HEK293 (cell line): Measurements from ENCODE around the gene CAMK2D.

ENCODE experiments used
- CTCF ChIA-PET: fragments of 350-600 bp; formaldehyde crosslinking; extraction: SDS; loops from one replicate; lab custom pipeline; 2021; ENCODE audit warnings: antibody characterized with exemption; lab: Yijun Ruan, JAX
- POLR2A ChIA-PET: fragments of 300-600 bp; formaldehyde crosslinking; extraction: SDS; loops from one replicate; lab custom pipeline; 2020; ENCODE audit warnings: antibody characterized with exemption, inconsistent platforms; lab: Yijun Ruan, JAX
- H3K27ac ChIP-seq: fragments of 200-500 bp; sonication (Bioruptor generic); 2 replicates; pipeline ENCODE4 v1.5.1; 2014; ENCODE audit warnings: low read depth, low read length, control low read depth, inconsistent platforms; ENCODE audit errors: extremely low read depth
- H3K36me3 ChIP-seq, 2 experiments: fragments of 200-500 bp in 1 of 2; sonication (Bioruptor generic) in 1 of 2; 1 replicate in 1 of 2; 2 replicates in 1 of 2; pipeline ENCODE4 v1.5.1; 2014 to 2017; ENCODE audit warnings: inconsistent platforms in 2 of 2, low read length in 2 of 2; ENCODE audit not compliant: control insufficient read depth in 2 of 2, insufficient read depth in 1 of 2
- H3K4me1 ChIP-seq: fragments of 200-500 bp; sonication (Bioruptor generic); 2 replicates; pipeline ENCODE4 v1.5.1; 2014; ENCODE audit warnings: mild to moderate bottlenecking, low read length, inconsistent platforms; ENCODE audit not compliant: control insufficient read depth, insufficient read depth
- H3K4me3 ChIP-seq: 2 replicates; pipeline ENCODE4 v1.5.1; 2011; ENCODE audit warnings: low read depth, mild to moderate bottlenecking, control low read depth, low read length, moderate library complexity
- H3K9me3 ChIP-seq: fragments of 200-500 bp; sonication (Bioruptor generic); 2 replicates; pipeline ENCODE4 v1.5.1; 2014; ENCODE audit warnings: low read depth, low read length, inconsistent platforms; ENCODE audit not compliant: control insufficient read depth, insufficient read depth
- KLF7 ChIP-seq: fragments of 450-650 bp; formaldehyde crosslinking; IDR thresholded peaks from 2 replicates; pipeline ENCODE4 v1.5.1; 2016; ENCODE audit warnings: missing biosample characterization, missing genetic modification characterization, borderline replicate concordance
- RBAK ChIP-seq: fragments of 450-650 bp; formaldehyde crosslinking; IDR thresholded peaks from 2 replicates; pipeline ENCODE4 v1.5.1; 2016; ENCODE audit warnings: missing biosample characterization, missing genetic modification characterization
- SCRT2 ChIP-seq: fragments of 450-650 bp; formaldehyde crosslinking; IDR thresholded peaks from 2 replicates; pipeline ENCODE4 v1.5.1; 2016; ENCODE audit warnings: missing biosample characterization, missing genetic modification characterization
- TRIM28 ChIP-seq: IDR thresholded peaks from 2 replicates; pipeline ENCODE4 v1.6.1; 2011; ENCODE audit warnings: low read length, control low read depth, borderline replicate concordance
- ZBTB21 ChIP-seq: fragments of 450-650 bp; formaldehyde crosslinking; IDR thresholded peaks from 2 replicates; pipeline ENCODE4 v1.5.1; 2017; ENCODE audit warnings: missing biosample characterization, missing genetic modification characterization
- ZBTB48 ChIP-seq: fragments of 450-650 bp; formaldehyde crosslinking; IDR thresholded peaks from 2 replicates; pipeline ENCODE4 v1.5.1; 2016; ENCODE audit warnings: missing biosample characterization, missing genetic modification characterization
- ZBTB8A ChIP-seq: fragments of 450-650 bp; formaldehyde crosslinking; IDR thresholded peaks from 2 replicates; pipeline ENCODE4 v1.5.1; 2016; ENCODE audit warnings: missing biosample characterization, missing genetic modification characterization
- ZFHX2 ChIP-seq: fragments of 450-650 bp; formaldehyde crosslinking; conservative IDR thresholded peaks from 2 replicates; pipeline ENCODE4 v1.5.1; 2016; ENCODE audit warnings: missing biosample characterization, missing genetic modification characterization
- ZFP37 ChIP-seq: fragments of 450-650 bp; formaldehyde crosslinking; IDR thresholded peaks from 2 replicates; pipeline ENCODE4 v1.5.1; 2016; ENCODE audit warnings: missing biosample characterization, missing genetic modification characterization
- ZNF132 ChIP-seq: fragments of 450-650 bp; formaldehyde crosslinking; IDR thresholded peaks from 2 replicates; pipeline ENCODE4 v1.5.1; 2017; ENCODE audit warnings: missing biosample characterization, missing genetic modification characterization, borderline replicate concordance
- ZNF169 ChIP-seq: fragments of 450-650 bp; formaldehyde crosslinking; IDR thresholded peaks from 2 replicates; pipeline ENCODE4 v1.5.1; 2016; ENCODE audit warnings: missing biosample characterization, missing genetic modification characterization
- ZNF324 ChIP-seq: fragments of 450-650 bp; formaldehyde crosslinking; IDR thresholded peaks from 2 replicates; pipeline ENCODE4 v1.5.1; 2016; ENCODE audit warnings: missing biosample characterization, missing genetic modification characterization
- ZNF335 ChIP-seq: fragments of 450-650 bp; formaldehyde crosslinking; conservative IDR thresholded peaks from 2 replicates; pipeline ENCODE4 v1.5.1; 2016; ENCODE audit warnings: missing biosample characterization, missing genetic modification characterization
- ZNF391 ChIP-seq: fragments of 450-650 bp; formaldehyde crosslinking; IDR thresholded peaks from 2 replicates; pipeline ENCODE4 v1.5.1; 2016; ENCODE audit warnings: low read depth, missing biosample characterization, missing genetic modification characterization, borderline replicate concordance
- ZNF48 ChIP-seq: fragments of 450-650 bp; formaldehyde crosslinking; IDR thresholded peaks from 2 replicates; pipeline ENCODE4 v1.5.1; 2016; ENCODE audit warnings: missing biosample characterization, missing genetic modification characterization
- ZNF514 ChIP-seq: fragments of 450-650 bp; formaldehyde crosslinking; IDR thresholded peaks from 2 replicates; pipeline ENCODE4 v1.5.1; 2016; ENCODE audit warnings: missing biosample characterization, missing genetic modification characterization
- ZNF544 ChIP-seq: fragments of 450-650 bp; formaldehyde crosslinking; IDR thresholded peaks from 2 replicates; pipeline ENCODE4 v1.5.0; 2017; ENCODE audit warnings: missing biosample characterization, missing genetic modification characterization
- ZNF626 ChIP-seq: fragments of 450-650 bp; sonication (Bioruptor Pico); formaldehyde crosslinking; IDR thresholded peaks from 2 replicates; pipeline ENCODE4 v1.5.1; 2018; ENCODE audit warnings: missing biosample characterization, missing genetic modification characterization, inconsistent platforms
- ZNF660 ChIP-seq: fragments of 450-650 bp; IDR thresholded peaks from 2 replicates; pipeline ENCODE4 v1.5.1; 2018; ENCODE audit warnings: missing biosample characterization, mild to moderate bottlenecking, missing genetic modification characterization
- ZNF692 ChIP-seq: fragments of 450-650 bp; formaldehyde crosslinking; IDR thresholded peaks from 2 replicates; pipeline ENCODE4 v1.5.1; 2016; ENCODE audit warnings: missing biosample characterization, missing genetic modification characterization
- ZNF830 ChIP-seq: fragments of 450-650 bp; IDR thresholded peaks from 2 replicates; pipeline ENCODE4 v1.5.0; 2018; ENCODE audit warnings: missing biosample characterization, missing genetic modification characterization, low read depth, mild to moderate bottlenecking, moderate library complexity
- TF ChIP-seq, protein P1 (sequence below): fragments of 450-650 bp; formaldehyde crosslinking; IDR thresholded peaks from 2 replicates; pipeline ENCODE4 v1.5.1; 2017; ENCODE audit warnings: missing biosample characterization, missing genetic modification characterization
- TF ChIP-seq, protein P2 (sequence below): fragments of 450-650 bp; formaldehyde crosslinking; conservative IDR thresholded peaks from 2 replicates; pipeline ENCODE4 v1.5.1; 2016; ENCODE audit warnings: low read depth, missing biosample characterization, missing genetic modification characterization
- TF ChIP-seq, protein P3 (sequence below): fragments of 450-650 bp; formaldehyde crosslinking; IDR thresholded peaks from 2 replicates; pipeline ENCODE4 v1.5.1; 2016; ENCODE audit warnings: missing biosample characterization, missing genetic modification characterization

The CAMK2D gene

DNA sequence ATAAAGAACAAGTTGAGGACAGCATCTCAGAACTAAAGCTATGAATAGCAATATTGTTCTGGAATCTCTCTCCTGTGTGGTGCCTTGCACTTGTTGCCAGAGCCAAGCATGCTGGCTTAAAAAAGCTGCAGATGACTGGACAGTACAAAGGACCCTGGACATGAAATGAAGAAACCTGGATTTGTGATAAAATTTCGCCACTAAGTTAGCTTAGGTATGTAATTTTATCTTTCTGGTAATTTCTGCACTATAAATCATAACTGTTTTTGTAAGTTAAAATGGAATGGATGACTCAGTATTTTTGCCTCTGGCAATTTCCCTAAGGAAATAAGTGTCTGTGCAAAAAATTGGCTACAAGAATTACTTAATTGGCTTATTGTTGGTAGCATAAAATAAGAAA lies 317.2 kb downstream of the CAMK2D start:
- H3K36me3 ChIP-seq, result no peaks in the 10 kb centered on the region
- no peaks in the 10 kb centered on the region for H3K4me1 ChIP-seq
- H3K27ac ChIP-seq, result no peak overlapping the region
- ChIA-PET CTCF (interaction anchor here (1.6 kb wide), 1 partner anchor 9 kb away, joined by 3 read pairs; no protein-coding TSS in a partner anchor), POLR2A (no interaction called here)
- H3K9me3 ChIP-seq, result no peaks in the 10 kb centered on the region
- H3K4me3 ChIP-seq, result no peak overlapping the region
- TF ChIP-seq SCRT2 (tag by site-specific recombination) (peak; percentile 28; the same call in 1 of the 2 replicates), ZNF48 (tag by site-specific recombination) (no peak), ZNF132 (tag by site-specific recombination) (no peak)
- TF ChIP-seq, protein P1, sequence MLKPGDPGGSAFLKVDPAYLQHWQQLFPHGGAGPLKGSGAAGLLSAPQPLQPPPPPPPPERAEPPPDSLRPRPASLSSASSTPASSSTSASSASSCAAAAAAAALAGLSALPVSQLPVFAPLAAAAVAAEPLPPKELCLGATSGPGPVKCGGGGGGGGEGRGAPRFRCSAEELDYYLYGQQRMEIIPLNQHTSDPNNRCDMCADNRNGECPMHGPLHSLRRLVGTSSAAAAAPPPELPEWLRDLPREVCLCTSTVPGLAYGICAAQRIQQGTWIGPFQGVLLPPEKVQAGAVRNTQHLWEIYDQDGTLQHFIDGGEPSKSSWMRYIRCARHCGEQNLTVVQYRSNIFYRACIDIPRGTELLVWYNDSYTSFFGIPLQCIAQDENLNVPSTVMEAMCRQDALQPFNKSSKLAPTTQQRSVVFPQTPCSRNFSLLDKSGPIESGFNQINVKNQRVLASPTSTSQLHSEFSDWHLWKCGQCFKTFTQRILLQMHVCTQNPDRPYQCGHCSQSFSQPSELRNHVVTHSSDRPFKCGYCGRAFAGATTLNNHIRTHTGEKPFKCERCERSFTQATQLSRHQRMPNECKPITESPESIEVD (tag by site-specific recombination), result 0 out of 2 replicates have a peak, but pooled peaks have one; percentile 11

DNA sequence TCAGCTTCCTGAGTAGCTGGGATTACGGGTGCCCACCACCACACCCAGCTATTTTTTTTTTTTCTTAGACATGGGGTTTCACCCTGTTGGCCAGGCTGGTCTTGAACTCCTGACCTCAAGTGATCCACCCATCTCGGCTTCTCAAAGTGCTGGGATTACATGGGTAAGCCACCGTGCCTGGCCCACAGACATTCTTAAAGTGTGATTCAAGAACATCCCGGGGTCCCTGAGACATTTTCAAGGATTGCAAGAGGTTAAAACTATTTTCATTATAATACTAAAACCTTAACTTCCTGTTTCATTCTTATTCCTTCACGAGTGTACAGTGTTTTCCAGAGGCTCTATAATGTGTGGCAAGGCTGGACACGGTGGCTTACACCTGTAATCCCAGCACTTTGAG lies 318.7 kb downstream of the CAMK2D start:
- ChIA-PET CTCF (interaction anchor here (0.8 to 1.6 kb wide), 2 partner anchors 10 to 608 kb away, joined by 3 read pairs; no protein-coding TSS in a partner anchor), POLR2A (no interaction called here)
- Histone ChIP-seq H3K36me3 (no peaks in the 10 kb centered on the region), H3K4me3 (no peak overlapping the region), H3K4me1 (no peaks in the 10 kb centered on the region), H3K27ac (no peak overlapping the region), H3K9me3 (no peaks in the 10 kb centered on the region)
- TF ChIP-seq ZFHX2 (tag by site-specific recombination), result no peak
- TF ChIP-seq ZNF544 (tag by site-specific recombination), result no peak
- TF ChIP-seq ZNF48 (tag by site-specific recombination), result no peak
- TF ChIP-seq ZBTB21 (tag by site-specific recombination), result no peak
- TF ChIP-seq ZNF830 (tag by site-specific recombination), result no peak
- no peak for TF ChIP-seq ZNF514 (tag by site-specific recombination)
- no peak for TF ChIP-seq ZNF324
- no peak for TF ChIP-seq ZFP37 (tag by site-specific recombination)
- TF ChIP-seq ZNF626 (tag by site-specific recombination), result no peak
- TF ChIP-seq ZBTB48, result no peak
- no peak for TF ChIP-seq ZNF391
- TF ChIP-seq TRIM28, result no peak
- no peak for TF ChIP-seq ZNF660

DNA sequence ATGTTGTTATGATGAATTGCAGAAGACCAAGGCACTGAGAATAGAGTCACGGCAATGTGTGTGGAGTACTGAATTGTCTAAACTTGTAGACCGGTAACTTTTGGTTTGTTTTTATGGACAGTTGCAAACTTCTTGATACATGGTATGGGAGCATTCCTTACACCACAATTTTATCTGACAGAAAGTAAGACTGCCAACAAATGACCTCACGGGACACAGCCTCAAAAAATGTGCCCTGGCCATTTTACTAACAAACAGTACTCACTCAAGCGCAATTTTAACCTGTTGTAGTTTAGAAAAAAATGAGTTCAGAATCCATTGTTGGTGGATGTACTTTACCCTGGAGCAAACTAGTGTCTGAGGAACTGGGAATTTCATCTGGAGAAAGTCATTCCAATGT lies 321.2 kb downstream of the CAMK2D start:
- Histone ChIP-seq H3K36me3 (no peaks in the 10 kb centered on the region), H3K4me3 (no peak overlapping the region), H3K9me3 (no peaks in the 10 kb centered on the region), H3K27ac (no peak overlapping the region)
- ChIA-PET CTCF (no interaction called here), POLR2A (no interaction called here)
- TF ChIP-seq, protein P2, sequence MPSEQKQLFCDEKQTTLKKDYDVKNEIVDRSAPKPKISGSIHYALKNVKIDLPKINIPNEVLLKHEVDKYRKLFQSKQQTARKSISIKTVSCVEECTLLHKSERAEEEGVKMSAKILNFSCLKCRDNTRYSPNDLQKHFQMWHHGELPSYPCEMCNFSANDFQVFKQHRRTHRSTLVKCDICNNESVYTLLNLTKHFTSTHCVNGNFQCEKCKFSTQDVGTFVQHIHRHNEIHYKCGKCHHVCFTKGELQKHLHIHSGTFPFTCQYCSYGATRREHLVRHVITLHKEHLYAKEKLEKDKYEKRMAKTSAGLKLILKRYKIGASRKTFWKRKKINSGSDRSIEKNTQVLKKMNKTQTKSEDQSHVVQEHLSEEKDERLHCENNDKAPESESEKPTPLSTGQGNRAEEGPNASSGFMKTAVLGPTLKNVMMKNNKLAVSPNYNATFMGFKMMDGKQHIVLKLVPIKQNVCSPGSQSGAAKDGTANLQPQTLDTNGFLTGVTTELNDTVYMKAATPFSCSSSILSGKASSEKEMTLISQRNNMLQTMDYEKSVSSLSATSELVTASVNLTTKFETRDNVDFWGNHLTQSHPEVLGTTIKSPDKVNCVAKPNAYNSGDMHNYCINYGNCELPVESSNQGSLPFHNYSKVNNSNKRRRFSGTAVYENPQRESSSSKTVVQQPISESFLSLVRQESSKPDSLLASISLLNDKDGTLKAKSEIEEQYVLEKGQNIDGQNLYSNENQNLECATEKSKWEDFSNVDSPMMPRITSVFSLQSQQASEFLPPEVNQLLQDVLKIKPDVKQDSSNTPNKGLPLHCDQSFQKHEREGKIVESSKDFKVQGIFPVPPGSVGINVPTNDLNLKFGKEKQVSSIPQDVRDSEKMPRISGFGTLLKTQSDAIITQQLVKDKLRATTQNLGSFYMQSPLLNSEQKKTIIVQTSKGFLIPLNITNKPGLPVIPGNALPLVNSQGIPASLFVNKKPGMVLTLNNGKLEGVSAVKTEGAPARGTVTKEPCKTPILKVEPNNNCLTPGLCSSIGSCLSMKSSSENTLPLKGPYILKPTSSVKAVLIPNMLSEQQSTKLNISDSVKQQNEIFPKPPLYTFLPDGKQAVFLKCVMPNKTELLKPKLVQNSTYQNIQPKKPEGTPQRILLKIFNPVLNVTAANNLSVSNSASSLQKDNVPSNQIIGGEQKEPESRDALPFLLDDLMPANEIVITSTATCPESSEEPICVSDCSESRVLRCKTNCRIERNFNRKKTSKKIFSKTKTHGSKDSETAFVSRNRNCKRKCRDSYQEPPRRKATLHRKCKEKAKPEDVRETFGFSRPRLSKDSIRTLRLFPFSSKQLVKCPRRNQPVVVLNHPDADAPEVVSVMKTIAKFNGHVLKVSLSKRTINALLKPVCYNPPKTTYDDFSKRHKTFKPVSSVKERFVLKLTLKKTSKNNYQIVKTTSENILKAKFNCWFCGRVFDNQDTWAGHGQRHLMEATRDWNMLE, result no peak
- TF ChIP-seq, protein P3, sequence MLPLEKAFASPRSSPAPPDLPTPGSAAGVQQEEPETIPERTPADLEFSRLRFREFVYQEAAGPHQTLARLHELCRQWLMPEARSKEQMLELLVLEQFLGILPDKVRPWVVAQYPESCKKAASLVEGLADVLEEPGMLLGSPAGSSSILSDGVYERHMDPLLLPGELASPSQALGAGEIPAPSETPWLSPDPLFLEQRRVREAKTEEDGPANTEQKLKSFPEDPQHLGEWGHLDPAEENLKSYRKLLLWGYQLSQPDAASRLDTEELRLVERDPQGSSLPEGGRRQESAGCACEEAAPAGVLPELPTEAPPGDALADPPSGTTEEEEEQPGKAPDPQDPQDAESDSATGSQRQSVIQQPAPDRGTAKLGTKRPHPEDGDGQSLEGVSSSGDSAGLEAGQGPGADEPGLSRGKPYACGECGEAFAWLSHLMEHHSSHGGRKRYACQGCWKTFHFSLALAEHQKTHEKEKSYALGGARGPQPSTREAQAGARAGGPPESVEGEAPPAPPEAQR, result no peak
- TF ChIP-seq ZNF692 (no peak), KLF7 (tag by site-specific recombination) (no peak), ZNF335 (no peak), ZBTB8A (tag by site-specific recombination) (no peak), ZNF169 (no peak), RBAK (tag by site-specific recombination) (no peak), ZFP37 (tag by site-specific recombination) (no peak)
- TF ChIP-seq, all 188 proteins: peak for 0
- peaks cover 4% of the 10 kb centered on the region; the same call in 1 of the 2 replicates for H3K4me1 ChIP-seq
